GM18498 (cell line): Measurements from ENCODE around the gene MFGE8.

Experiments used
- ATAC-seq: cut with Tn5 transposase; IDR thresholded peaks from one replicate; pipeline ENCODE4 v1.9.1; 2021; ENCODE audit warnings: mild to moderate bottlenecking, moderate library complexity; ENCODE audit not compliant: unreplicated experiment

Gene MFGE8

GRCh38 chr15:88920186-88920891, 7.2 kb upstream of the MFGE8 start:
- no peak for ATAC-seq

GRCh38 chr15:88918738-88919137, 5.6 kb upstream of the MFGE8 start:
- ATAC-seq, result peak; percentile 54

- ATAC-seq, result no peak
Measured at GRCh38 chr15:88917760-88918159, 4.6 kb upstream of the MFGE8 start.

GRCh38 chr15:88915354-88915753, 2.2 kb upstream of the MFGE8 start:
- no peak for ATAC-seq

- no peak for ATAC-seq
Measured at GRCh38 chr15:88913850-88914169, 631 bp upstream of the MFGE8 start.

- no peak for ATAC-seq
Measured at GRCh38 chr15:88912500-88912921, 668 bp downstream of the MFGE8 start.

GRCh38 chr15:88911766-88912118, 1.4 kb downstream of the MFGE8 start:
- no peak for ATAC-seq

GRCh38 chr15:88909956-88910831, 3.0 kb downstream of the MFGE8 start:
- no peak for ATAC-seq

GRCh38 chr15:88908697-88909621, 4.2 kb downstream of the MFGE8 start:
- no peak for ATAC-seq

GRCh38 chr15:88908123-88908522, 5.1 kb downstream of the MFGE8 start:
- ATAC-seq, result no peak

- no peak for ATAC-seq
Measured at GRCh38 chr15:88907111-88907510, 6.1 kb downstream of the MFGE8 start.

- ATAC-seq, result no peak
Measured at GRCh38 chr15:88906551-88906950, 6.6 kb downstream of the MFGE8 start.

- ATAC-seq, result no peak
Measured at GRCh38 chr15:88906130-88906529, 7.0 kb downstream of the MFGE8 start.

- no peak for ATAC-seq
Measured at GRCh38 chr15:88905576-88905975, 7.6 kb downstream of the MFGE8 start.

GRCh38 chr15:88904624-88905327, 8.4 kb downstream of the MFGE8 start:
- peak; percentile 78 for ATAC-seq

GRCh38 chr15:88904257-88904623, 8.9 kb downstream of the MFGE8 start:
- no peak for ATAC-seq

GRCh38 chr15:88902846-88903245, 10.3 kb downstream of the MFGE8 start:
- ATAC-seq, result no peak

- ATAC-seq, result no peak
Measured at GRCh38 chr15:88902221-88902835, 10.9 kb downstream of the MFGE8 start.

- ATAC-seq, result no peak
Measured at GRCh38 chr15:88901508-88902220, 11.5 kb downstream of the MFGE8 start.

- no peak for ATAC-seq
Measured at GRCh38 chr15:88900982-88901418, 12.2 kb downstream of the MFGE8 start.
